ENCODE data around the gene LRIG1.

Gene LRIG1

DNA sequence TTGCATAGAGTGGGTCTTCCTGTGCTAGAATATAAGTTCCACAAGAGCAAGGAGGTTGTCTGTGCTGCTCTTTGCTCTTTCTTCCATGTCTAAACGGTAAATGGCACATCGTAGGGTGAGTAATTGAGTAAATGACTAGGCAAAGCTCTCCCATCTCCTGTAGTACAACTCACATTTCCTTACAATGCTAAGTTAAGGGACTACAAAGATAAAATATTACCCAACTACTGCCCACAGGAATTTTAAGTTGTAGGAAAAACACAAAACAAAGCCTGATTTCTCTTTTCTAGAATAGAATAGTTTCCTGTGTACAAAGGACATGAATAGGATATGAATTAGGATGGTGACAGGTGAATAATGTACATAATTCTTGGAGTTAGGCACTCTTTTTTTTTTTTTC, 19.9 kb upstream of the LRIG1 start:
- no peak overlapping the region for H3K4me3 ChIP-seq (replicated peaks; ENCODE audit: insufficient read depth, low read length)
- TF ChIP-seq POLR2AphosphoS5 (IDR thresholded peaks at IDR 0.05; ENCODE audit: low read depth) (no peak), SPI1 (IDR thresholded peaks at IDR 0.05; ENCODE audit: borderline replicate concordance, low read depth) (no peak)
- TF ChIP-seq, protein P1, sequence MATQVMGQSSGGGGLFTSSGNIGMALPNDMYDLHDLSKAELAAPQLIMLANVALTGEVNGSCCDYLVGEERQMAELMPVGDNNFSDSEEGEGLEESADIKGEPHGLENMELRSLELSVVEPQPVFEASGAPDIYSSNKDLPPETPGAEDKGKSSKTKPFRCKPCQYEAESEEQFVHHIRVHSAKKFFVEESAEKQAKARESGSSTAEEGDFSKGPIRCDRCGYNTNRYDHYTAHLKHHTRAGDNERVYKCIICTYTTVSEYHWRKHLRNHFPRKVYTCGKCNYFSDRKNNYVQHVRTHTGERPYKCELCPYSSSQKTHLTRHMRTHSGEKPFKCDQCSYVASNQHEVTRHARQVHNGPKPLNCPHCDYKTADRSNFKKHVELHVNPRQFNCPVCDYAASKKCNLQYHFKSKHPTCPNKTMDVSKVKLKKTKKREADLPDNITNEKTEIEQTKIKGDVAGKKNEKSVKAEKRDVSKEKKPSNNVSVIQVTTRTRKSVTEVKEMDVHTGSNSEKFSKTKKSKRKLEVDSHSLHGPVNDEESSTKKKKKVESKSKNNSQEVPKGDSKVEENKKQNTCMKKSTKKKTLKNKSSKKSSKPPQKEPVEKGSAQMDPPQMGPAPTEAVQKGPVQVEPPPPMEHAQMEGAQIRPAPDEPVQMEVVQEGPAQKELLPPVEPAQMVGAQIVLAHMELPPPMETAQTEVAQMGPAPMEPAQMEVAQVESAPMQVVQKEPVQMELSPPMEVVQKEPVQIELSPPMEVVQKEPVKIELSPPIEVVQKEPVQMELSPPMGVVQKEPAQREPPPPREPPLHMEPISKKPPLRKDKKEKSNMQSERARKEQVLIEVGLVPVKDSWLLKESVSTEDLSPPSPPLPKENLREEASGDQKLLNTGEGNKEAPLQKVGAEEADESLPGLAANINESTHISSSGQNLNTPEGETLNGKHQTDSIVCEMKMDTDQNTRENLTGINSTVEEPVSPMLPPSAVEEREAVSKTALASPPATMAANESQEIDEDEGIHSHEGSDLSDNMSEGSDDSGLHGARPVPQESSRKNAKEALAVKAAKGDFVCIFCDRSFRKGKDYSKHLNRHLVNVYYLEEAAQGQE (IDR thresholded peaks at IDR 0.05; ENCODE audit: insufficient replicate concordance, low read depth) = no peak
- TF ChIP-seq, protein P2, sequence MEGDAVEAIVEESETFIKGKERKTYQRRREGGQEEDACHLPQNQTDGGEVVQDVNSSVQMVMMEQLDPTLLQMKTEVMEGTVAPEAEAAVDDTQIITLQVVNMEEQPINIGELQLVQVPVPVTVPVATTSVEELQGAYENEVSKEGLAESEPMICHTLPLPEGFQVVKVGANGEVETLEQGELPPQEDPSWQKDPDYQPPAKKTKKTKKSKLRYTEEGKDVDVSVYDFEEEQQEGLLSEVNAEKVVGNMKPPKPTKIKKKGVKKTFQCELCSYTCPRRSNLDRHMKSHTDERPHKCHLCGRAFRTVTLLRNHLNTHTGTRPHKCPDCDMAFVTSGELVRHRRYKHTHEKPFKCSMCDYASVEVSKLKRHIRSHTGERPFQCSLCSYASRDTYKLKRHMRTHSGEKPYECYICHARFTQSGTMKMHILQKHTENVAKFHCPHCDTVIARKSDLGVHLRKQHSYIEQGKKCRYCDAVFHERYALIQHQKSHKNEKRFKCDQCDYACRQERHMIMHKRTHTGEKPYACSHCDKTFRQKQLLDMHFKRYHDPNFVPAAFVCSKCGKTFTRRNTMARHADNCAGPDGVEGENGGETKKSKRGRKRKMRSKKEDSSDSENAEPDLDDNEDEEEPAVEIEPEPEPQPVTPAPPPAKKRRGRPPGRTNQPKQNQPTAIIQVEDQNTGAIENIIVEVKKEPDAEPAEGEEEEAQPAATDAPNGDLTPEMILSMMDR (IDR thresholded peaks at IDR 0.05; ENCODE audit: insufficient read depth, low read length) = no peak
- peaks cover 3% of the 10 kb centered on the region for H3K27me3 ChIP-seq (ENCODE audit: insufficient read depth, poor library complexity, severe bottlenecking)
- H3K27ac ChIP-seq (replicated peaks) = no peak overlapping the region
- no peak for DNase-seq (ENCODE audit: low read depth in 1 of 2, low spot score in 1 of 2)

DNA sequence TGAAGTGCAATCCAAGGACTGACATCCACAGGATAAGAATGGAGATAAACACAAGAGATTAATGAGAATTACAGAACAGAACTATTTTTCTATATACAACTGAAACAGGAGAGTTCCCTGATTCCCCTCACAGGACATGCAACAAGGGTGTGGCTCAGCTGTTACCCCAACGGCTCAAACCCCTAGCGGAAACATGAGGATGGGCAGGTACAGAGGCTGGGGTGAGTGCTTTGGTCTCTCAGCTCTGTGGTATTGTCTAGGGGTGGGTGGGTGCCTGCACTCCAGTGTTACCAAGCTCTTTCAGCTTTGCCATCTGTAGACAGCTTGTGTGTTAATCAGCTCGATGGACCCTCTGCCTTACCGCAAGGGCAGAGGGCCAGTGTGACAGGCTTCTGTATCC, 17.8 kb upstream of the LRIG1 start:
- Histone ChIP-seq H3K4me3 (replicated peaks; ENCODE audit: insufficient read depth, low read length) (no peak overlapping the region), H3K27ac (replicated peaks) (no peak overlapping the region), H3K27me3 (ENCODE audit: insufficient read depth, poor library complexity, severe bottlenecking) (no peaks in the 10 kb centered on the region)
- TF ChIP-seq, protein P1 (IDR thresholded peaks at IDR 0.05; ENCODE audit: insufficient replicate concordance, low read depth) = no peak
- TF ChIP-seq POLR2AphosphoS5 (IDR thresholded peaks at IDR 0.05; ENCODE audit: low read depth) (no peak), GABPA (IDR thresholded peaks at IDR 0.05; ENCODE audit: low read depth) (no peak), SPI1 (IDR thresholded peaks at IDR 0.05; ENCODE audit: borderline replicate concordance, low read depth) (no peak)
- TF ChIP-seq, protein P2 (IDR thresholded peaks at IDR 0.05; ENCODE audit: insufficient read depth, low read length) = no peak
- DNase-seq (ENCODE audit: low read depth in 1 of 2, low spot score in 1 of 2) = no peak

DNA sequence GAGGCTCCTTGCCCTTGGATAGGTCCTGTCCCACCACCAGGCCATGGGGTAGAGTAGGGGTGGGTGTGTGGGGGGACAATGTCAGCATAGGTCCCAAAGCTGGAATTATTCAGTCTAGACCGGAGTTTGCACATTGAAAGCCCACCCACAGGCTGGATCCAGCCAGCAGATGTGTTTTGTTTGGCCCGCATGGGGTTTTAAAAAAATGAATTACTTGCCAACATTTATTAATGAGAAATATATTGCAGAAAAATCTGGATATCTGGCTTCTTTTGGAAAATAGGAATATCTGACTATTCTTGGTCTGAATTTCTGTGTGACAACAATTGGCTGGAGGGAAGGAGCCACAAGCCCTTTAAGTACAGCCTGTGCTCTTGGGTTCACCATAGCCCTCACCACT, 17.3 kb upstream of the LRIG1 start:
- Histone ChIP-seq H3K27me3 (ENCODE audit: insufficient read depth, poor library complexity, severe bottlenecking) (no peaks in the 10 kb centered on the region), H3K27ac (replicated peaks) (no peak overlapping the region), H3K4me3 (replicated peaks; ENCODE audit: insufficient read depth, low read length) (no peak overlapping the region)
- TF ChIP-seq, protein P1 (IDR thresholded peaks at IDR 0.05; ENCODE audit: insufficient replicate concordance, low read depth) = no peak
- TF ChIP-seq SPI1 (IDR thresholded peaks at IDR 0.05; ENCODE audit: borderline replicate concordance, low read depth) = no peak
- no peak for TF ChIP-seq GABPA (IDR thresholded peaks at IDR 0.05; ENCODE audit: low read depth)
- TF ChIP-seq, protein P2 (IDR thresholded peaks at IDR 0.05; ENCODE audit: insufficient read depth, low read length) = no peak
- no peak for TF ChIP-seq POLR2AphosphoS5 (IDR thresholded peaks at IDR 0.05; ENCODE audit: low read depth)
- no peak for DNase-seq (ENCODE audit: low read depth in 1 of 2, low spot score in 1 of 2)
